Thyroid gland (tissue), 4 donors: ENCODE results near the gene LDLRAD3.

Experiments used
- POLR2A ChIP-seq, 2 donors: fragments of 450-650 bp; IDR thresholded peaks; one replicate each; pipeline ENCODE4 v1.6.1; 2017; ENCODE audit warnings: antibody characterized with exemption in 2 of 2, mild to moderate bottlenecking in 2 of 2, moderate library complexity in 1 of 2
- TF ChIP-seq, protein P1 (sequence below), 6 experiments: fragments of 200-600 bp in 3 of 6; fragments of 450-650 bp in 3 of 6; sonication (generic) in 3 of 6; IDR thresholded peaks; one replicate each; pipeline ENCODE4 v1.5.1; 2016 to 2019; ENCODE audit warnings: antibody characterized with exemption in 6 of 6, mild to moderate bottlenecking in 2 of 6, inconsistent platforms in 1 of 6, moderate library complexity in 1 of 6

DNA sequence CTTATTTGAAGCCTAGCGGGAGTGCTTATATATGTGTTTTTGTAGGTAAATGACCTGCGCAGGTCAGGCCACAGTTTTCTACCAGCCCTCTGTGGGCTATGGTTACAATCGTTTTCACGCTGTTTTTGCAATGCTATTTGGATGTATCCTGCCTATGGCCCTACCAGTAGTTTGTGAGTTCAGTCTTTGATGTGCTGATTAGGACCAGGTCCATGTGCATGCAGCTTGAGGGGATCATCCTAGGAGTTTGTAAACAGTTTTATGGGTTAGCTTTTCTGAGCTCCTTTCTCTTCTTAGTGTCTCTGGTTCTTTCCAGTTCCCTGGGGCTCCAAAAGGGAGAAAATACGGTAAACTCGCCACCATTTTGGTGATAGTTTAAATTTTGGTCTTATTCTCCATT, 142.5 kb downstream of the LDLRAD3 start:
- TF ChIP-seq, protein P1, sequence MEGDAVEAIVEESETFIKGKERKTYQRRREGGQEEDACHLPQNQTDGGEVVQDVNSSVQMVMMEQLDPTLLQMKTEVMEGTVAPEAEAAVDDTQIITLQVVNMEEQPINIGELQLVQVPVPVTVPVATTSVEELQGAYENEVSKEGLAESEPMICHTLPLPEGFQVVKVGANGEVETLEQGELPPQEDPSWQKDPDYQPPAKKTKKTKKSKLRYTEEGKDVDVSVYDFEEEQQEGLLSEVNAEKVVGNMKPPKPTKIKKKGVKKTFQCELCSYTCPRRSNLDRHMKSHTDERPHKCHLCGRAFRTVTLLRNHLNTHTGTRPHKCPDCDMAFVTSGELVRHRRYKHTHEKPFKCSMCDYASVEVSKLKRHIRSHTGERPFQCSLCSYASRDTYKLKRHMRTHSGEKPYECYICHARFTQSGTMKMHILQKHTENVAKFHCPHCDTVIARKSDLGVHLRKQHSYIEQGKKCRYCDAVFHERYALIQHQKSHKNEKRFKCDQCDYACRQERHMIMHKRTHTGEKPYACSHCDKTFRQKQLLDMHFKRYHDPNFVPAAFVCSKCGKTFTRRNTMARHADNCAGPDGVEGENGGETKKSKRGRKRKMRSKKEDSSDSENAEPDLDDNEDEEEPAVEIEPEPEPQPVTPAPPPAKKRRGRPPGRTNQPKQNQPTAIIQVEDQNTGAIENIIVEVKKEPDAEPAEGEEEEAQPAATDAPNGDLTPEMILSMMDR (IDR thresholded peaks at IDR 0.05) = no peak
- no peak for TF ChIP-seq POLR2A (IDR thresholded peaks at IDR 0.05)
